ENCODE measurements around the gene RAB7B.

Gene RAB7B

DNA sequence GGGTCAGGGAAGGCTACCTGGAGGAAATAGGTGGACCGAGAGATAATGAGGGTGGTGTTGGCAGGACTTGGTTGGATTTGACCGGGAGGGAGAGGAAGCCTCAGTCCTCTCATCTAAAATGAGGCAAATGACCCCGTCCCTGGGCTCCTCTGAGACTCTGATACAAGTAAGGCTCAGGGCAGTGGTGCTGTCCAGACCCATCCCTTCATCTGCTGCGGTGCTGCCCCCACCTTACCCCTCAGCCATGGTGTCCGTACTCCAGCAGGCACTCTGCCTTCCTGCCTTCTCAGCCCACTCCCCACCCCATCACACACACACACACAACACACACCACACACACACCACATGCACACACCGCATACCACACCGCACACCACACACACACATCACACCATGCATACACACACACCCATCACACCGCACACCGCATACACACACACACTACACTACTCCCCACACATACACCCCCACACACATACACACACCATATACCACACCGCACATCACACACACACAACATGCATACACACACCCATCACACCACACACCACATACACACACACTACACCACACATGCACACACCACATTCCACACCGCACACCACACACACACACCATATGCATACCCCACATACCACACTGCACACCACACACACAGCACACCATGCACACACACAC, 30.6 kb downstream of the RAB7B start:
- no peak for DNase-seq

DNA sequence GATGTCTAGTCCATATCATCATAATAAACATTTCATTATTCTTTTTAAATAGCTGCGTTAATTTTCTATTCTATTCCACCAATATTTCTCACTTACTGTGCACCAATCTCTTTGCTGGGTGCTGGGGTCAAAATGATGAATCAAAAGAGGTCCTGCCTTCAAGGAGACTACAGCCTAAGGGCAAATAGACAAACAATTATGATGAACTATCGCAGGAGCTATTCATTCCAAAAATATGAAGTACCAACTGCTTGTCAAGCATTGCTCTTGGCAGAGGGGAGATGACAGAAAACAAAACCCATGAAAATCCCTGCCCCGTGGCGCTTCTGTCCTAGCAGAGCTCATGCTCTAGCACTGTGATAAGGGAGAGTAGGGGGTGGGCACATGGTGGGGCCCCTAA, 31.1 kb downstream of the RAB7B start:
- no peak for DNase-seq

DNA sequence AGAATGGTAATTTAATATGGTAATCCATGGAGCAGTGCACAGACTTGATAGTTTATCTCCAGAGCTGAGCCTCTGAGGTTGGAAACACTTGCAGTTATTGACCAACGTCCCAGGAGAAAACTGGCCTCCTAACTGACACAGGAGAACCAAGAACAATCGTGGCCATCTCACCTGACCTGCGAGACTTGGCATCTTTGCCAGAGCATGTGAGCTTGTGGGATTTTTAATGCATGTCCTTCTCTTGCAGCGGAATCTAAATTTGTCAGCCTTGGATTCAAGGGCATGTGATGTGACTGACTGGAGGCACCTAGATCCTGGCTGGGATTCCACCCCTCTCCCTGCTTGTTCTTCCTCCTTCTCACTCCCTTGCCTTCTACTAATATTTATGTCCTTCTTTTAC, 32.1 kb downstream of the RAB7B start:
- no peak for DNase-seq

DNA sequence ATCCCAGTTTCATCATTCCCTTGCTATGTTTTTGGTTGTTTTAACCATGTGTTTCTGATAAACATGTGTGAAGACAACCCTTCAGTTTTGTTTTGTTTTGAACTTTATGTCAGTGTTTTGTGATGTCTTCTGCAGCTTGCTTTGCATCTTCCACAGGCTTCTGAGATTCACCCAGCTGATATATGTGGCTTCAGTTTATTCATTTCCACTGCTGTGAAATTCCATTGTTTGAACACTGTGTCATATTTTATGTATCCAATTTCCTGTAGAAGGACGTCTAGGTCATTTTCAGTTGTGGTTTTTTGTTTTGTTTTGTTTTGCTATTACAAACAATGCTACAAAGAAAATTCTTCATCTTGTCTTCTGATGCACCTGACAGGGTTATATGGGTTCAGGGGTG, 32.7 kb downstream of the RAB7B start:
- DNase-seq: no peak

DNA sequence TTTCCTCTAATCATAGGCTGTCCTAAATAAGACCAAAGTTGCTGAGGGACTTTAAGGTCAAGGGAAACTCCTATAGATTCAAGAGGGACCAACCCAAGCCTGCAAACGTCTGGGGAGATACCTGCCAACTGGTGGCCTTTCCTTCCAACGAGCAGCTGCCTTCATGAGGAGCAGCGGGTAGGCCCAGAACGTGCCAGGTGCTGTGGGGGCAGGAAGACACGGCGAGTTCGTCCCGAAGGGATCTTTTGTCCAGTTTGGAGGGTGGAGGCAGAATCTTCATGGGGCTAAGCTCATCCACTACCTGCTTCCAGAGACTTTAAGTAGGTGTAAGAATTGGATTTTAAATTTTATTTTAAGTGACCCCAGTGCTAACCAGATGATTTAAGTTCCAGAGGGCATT, 34.0 kb downstream of the RAB7B start:
- no peak for DNase-seq

DNA sequence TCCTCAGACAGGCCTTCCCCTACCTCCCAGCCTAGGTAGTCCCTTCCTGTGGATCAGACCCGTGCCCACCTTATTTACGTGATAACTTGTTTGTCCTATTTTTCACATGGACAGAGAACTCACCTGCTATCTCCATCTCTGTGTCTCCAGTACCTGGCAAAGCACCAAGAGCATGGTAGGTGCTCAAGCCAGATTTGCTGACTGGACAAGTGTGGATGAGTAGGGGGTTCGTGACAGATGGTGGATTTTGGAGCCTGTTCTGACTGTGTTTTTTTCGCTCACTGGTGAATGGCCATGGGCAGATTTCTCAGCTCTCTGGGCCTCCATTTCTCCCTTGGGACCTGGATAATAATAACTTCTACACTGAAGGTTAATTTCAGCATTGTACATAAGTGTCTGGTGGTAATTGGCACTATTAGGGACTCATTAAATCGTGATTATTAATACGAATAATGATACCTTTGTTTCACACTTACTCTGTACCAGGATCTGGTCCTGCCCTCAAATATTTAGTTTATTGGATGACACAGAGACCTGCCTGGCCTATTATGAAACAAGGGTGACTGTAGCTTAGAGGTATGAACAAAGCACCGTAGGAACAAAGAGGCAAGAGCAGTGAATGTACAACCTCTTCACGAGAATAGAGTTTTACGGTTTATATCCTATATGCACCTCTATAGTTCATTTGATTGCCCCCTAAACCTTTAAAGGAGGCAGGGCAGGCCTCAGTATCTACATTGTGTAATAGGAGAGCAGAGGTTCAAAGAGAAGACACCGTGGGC, 35.5 kb downstream of the RAB7B start:
- DNase-seq: no peak

DNA sequence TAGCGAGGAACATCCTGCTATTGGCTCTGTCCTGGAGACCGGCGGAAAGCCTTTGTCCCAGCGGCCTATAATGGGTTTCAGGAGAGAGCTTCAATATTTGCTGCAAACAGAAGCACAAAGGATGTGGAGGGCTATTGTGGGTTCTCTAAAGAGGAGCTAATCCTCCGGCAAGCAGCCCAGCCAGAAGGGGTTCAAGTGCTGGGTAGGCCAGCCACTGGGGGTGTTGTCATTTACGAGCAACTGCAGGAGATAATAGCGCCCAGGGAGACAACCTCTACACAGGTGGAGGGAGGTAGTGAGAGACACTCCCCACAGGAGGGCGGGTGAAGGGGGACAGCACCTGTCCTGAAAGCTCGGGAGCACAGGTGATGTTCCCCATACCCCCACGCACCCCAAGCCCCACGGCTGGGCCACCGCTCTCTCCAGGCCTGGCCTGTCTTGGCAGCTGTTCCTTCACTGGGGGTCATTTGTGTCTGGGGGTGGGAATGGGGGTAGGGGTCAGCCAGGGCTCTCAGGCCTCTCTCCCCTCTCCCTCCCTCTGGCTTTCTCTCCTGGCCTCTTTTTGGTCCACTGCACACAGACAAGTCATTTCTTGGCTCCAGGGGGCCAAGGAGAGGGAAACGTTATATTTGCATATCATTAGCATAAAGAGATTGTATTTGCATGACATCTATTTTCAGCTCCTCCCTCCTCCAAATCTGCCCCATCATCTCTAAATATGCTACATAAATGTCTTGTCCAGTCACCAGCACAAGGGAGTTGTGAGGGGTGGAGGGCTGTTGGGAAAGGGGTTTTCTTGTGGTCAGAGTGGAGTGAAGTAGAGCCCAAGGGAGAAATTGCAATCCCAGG, 37.9 kb downstream of the RAB7B start:
- DNase-seq: peak; percentile 95

DNA sequence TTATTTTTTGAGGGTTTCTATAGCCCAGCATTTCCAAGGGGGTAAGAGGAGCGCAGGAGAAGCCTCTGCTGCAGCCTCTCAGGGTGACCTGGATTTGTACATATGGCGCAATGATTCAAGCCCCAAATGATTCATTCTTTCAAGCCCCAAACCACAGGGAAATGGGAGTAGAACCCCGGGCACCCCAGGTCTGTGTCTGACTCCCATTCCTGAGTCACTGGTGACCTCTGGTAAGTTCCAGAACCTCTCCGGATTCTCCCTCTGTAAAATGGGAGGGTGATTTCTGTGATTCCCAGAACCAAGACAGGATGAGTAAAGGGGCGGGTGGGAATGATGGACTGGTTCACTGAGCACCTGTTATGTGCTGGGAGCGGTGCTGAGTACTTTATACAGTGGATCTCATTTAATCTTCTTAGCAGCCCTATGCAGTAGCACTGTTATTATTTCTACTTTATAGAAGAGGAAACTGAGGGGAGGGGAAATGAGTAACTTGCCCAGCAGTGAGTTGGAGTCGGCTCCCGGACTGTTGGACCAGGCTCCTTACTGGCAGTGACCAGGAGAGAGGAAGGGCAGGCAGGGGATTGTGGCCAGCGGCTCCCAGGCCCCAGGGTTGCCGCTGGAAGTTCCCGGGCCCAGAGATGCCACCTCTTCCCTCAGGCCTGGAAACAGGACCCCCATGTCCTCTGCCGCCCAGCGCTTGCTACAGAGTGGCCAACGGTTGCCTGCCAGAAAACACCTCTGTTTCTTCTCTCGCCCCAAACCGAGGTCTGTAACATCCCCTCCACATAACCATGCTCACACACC, 39.6 kb downstream of the RAB7B start:
- no peak for DNase-seq

DNA sequence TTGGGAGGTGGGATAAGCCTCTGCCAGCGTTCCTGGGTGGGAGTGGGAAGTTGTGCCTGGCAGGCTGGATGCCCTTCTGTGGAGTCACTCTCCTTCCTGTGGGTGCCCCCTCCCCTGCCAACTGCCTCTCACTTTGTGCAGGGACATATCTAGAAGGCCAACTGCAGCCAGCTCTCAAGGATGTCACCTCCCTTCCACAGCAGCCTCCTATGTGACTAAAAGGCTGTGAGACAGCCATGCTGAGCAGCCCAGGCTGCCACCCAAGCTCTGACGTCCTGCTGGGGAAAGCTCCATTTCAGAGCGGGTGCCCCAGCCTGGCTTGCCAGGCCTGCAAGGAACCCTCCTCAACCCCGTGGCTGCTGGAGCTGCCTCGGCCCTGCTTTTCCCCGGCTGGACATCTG, 40.4 kb downstream of the RAB7B start:
- no peak for DNase-seq

DNA sequence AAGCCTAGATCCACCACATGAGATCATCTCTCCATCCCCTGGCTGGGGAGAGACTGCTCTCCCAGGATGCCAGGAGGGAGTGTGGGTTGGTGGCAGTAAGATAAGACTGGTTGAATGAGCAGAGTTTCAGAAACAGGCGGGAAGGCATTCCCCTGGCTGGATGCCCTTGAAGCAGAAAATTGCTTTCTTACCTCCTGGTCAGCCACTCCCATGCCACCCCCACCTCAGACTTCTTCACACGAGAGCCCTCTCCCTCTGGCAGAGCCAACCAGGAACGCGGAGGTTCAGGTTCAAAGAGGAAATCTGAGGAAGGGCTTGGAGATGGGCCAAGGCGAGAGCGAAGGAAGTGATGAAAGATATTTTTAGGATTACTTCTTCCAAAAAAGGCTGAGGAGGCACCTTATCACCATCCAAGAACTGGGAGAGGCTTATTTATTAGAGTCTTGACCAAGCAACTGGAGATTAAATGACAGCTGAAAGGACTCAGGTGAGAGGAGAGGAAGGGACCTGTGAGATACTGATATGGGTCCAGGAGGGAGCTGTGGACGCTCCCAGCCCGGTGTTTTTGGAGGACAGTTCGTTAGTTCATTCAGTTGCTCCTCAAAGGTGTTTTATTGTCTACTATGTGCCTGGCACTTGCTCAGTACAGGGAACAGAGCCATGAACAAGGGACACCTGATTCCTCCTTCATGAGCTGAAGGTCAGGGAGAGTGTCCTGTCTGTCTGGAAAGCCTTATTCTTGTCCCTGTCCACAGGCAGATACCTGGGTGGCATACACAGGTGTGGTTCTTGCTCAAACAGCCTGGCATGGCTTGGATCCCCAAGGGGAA, 41.0 kb downstream of the RAB7B start:
- peak; percentile 97 for DNase-seq

DNA sequence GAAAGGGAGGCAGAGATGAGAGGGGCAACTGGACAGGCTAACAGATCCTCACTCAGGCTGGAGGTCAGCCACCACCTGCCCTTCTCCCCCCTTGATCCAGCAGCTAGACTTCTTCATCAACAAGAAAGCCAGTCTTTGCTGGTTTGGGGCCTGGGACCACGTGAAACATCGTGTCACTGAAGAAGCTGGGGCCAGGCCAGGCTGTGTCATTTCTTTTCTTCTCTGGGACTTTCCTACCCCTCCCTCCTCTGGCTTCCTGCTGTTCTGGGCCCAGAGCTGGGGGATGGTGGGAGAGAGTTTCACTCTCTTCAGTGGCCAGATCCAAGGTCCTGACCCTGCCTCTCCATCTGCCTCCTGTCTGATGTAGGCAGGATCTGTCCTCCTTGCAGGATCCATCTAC, 41.8 kb downstream of the RAB7B start:
- no peak for DNase-seq

DNA sequence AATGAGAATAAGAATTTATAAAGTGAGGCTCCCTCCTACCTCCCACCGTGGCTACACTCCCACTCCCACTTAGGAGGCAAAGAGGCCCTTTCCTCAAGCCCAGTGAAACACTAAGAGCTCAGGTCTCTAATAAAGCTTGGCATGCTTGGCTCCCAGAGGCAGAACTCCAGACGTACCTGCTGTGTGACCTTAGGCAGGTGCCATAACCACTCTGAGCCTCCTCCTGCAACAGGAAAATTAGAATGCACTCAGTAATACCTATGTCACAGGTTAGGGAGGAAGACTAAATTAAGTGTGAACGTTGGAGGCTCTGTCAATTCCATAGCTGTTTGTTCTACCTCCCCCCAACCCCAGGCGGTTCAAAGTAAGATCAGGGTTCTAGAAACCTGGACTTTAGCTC, 43.4 kb downstream of the RAB7B start:
- no peak for DNase-seq

DNA sequence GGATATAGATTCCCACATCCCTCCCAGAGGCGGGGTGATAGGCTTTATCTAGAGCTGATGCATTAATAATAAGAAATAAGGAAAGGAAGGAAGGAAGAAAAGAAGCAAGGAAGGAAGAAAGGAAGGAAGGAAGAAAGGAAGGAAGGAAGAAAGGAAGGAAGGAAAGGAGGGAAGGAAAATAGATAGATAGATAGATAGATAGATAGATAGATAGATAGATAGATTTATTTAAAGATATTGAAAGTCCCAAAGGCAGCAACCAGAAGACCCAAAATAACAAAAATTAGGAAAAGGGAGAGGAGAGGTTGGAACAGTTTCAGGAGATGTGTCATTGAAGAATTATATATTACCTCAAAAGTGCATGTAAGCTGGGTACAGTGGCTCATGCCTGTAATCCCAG, 47.7 kb downstream of the RAB7B start:
- no peak for DNase-seq

DNA sequence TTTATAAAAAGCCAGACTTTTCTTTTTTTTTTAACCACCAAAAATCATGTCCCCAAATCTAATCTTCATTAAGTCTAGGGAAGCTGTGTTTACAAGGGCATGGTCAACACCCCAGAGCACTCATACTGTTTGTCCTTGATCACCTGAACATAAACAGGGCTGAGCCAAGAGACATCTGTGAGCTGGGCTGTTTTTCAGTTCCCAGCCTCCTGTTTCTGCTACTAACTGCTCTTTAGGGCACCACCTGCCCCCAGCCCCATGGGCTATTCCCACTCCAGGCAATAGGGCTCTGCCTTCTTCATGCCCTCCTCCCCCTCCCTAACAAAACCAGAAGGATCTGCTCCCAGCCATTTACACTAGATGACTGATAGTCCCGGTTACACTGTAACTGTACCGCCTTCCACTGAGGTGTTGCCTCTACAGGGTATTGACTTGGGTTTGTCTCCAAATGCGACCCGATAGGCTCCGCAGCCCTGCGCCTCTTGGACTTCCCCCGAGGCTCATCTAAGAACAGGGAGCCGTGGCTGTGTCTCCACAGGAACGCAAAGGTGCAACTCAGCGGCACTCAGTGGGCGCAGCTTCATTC, 48.3 kb downstream of the RAB7B start:
- DNase-seq: peak; percentile 11

DNA sequence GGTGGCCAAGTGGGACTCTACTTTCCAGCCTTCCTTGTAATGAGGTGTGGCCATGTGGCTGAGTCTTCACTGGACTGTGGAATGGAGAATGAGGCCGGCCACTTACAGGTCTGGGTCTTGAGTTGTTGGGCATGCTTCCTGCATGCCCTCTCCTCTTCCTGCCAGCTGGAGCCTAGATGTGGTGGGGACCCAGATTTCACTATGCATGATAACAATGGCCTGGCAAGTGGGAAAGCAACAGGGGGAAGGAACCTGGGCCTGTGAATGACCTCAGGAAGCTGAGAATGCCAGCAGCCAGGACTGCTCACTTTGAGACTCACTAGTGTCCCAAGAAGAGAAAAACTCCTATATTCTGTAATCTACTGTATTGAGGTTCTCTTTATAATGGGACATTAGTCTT, 51.4 kb downstream of the RAB7B start:
- no peak for DNase-seq

DNA sequence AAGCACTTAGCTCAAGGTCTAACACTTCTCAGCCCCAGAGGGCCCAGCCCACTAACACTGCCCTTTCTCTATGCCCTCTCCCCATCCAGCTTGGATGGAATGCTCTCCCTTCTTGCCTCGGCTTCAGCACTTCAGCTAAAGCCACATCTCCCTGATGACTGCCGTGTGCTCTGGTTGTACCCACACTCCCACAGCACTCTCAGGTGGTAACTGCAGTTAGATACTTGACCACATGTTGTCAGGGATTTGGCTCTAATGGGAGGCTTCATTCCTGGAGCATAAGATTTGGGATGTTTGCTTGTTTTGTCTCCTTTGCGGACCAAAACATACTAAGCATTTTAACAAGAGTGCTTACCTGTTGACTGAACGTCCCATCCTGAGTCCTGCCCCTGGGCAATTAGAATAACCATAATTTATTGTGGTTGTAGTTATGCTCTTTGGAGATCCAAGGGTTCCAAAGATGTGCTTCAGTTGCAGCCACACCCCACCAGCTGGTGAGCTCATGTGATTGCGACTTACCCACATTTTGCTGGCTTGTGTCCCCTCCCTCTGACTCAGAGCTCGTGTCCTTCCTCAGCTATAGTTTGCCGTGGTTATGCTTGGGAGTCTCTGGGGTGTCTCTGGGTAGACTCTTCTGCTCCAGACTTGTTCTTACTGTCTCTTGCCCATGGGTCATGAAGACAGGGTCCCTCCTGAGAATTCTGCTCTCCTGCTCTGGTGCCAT, 52.2 kb downstream of the RAB7B start:
- DNase-seq: peak; percentile 95

DNA sequence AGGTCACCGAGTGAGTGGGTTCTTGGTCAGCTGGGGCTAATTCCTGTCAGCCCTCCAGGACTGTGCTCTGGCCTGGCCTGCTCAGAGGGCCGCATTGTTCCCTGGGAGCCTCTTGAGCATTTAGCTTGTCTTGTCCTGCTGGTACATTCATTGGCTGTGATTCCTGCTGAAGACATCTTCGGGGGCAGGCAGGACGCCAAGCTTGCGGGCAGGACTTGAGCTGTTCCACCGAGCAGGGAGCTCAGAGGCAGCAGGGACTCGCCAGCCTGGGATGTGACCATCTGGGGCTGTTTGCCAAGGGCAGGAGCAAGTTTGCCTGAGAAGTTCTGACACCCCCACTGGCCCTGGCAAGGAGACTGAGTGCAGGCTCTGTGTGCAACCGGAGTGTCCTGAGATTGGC, 52.9 kb downstream of the RAB7B start:
- peak; percentile 79 for DNase-seq

DNA sequence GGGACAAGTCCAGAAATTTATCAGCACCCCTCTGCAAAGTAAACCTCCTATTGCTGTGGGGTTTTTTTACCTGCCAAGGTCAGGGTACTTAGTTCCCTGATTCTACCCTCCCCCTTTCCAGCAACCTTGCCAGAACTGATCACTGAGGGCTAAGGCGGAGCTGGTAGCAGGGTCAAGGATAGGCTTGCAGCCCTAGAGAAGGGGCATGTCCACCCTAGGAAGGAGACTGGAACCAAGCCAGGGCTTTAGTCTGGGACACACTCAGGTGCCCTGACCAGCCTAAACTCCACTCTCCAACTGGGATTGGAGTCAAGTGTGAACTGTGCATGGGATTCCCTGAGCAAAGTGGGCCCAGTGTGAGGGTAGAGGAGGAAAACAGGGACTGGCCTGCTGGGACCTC, 53.4 kb downstream of the RAB7B start:
- no peak for DNase-seq

DNA sequence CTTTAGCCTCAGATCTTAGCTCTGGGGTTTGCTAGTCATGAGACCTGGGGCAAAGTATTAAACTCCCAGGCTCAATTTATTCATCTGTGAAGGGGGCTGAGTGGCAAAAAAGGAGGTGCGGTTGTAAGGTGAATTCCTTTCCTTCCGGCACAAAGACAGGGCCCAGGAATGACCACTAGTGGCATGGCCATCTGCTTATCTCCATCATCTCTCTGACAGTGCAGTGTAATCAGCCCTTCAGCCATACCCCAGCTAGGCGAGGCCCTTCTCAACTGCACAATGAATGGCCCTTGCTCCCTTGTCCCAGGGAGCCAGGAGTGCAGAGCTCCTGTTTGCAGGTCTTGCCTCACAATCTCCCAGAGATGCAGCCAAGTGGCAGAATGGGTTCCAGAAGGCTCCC, 54.3 kb downstream of the RAB7B start:
- DNase-seq: no peak

DNA sequence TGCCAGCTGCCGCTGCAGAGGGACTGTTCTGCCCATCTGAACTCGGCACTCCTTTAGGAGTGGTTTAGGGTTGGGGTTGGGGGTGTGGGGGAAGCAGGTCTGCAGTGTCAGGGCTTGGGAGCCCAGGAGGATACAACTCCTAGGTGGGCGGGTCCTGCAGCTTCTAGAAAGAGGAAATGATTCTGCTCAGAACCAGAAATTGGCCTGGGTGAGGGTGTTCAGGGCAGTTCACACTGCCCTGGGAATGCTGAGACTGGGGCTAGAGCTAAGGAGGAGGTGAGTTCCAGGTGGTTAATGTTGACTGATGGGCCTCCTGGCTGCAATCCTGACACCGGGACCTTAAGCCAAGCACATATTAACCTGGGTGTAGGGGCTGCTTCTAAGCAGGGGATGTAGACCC, 55.2 kb downstream of the RAB7B start:
- no peak for DNase-seq

DNA sequence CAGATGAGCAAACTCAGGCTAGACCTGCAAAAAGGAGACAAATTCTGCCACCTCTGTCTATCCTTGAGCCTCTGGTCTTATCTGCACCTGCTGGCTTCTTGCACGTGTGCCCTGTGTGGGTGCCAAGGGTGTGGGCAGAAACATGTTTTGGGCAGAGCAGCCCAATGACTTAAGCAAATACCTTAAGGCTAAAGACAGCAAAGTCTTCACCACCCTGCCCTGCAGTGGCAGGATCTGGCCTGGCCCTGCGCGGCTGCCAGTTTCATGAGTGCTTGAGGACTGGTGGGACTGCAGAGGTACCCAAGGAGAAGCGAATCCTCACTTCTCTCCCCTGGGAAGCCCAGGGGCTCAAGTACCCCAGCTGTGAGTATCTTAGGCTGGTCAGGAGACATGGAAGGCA, 56.2 kb downstream of the RAB7B start:
- DNase-seq: no peak
